Neural cell (in vitro differentiated cells): ENCODE data around the gene TNFRSF13B. TPM values are rescaled to one million over a fixed set of nuclear protein-coding genes. Genes with fewer than 3 reads are reported as not detected.

Experiments
- H2AFZ ChIP-seq: fragments of 200-600, 300-800 bp; sonication (generic), shearing (Covaris generic); 2 replicates; pipeline ENCODE4 v1.6.0; 2014; ENCODE audit warnings: low read depth, mild to moderate bottlenecking, antibody characterized with exemption, low read length, moderate library complexity
- H3F3A ChIP-seq: fragments of 200-600 bp; shearing (Covaris generic); 2 replicates; pipeline ENCODE4 v1.6.1; 2016; ENCODE audit warnings: mild to moderate bottlenecking, moderate library complexity, mixed read lengths, antibody characterized with exemption, low read length; ENCODE audit not compliant: insufficient read depth, poor library complexity, severe bottlenecking
- H3K27ac ChIP-seq: fragments of 200-600, 300-800 bp; sonication (generic), shearing (Covaris generic); 2 replicates; pipeline ENCODE4 v1.5.1; 2014; ENCODE audit warnings: mild to moderate bottlenecking, low read length, moderate library complexity
- H3K27me3 ChIP-seq: fragments of 300-800, 200-600 bp; sonication (generic), shearing (Covaris generic); 2 replicates; pipeline ENCODE4 v1.6.0; 2014; ENCODE audit warnings: mild to moderate bottlenecking, low read depth, low read length, moderate library complexity; ENCODE audit not compliant: insufficient read depth
- H3K36me3 ChIP-seq: fragments of 300-800, 200-600 bp; sonication (generic), shearing (Covaris generic); 2 replicates; pipeline ENCODE4 v1.5.1; 2014; ENCODE audit warnings: mild to moderate bottlenecking, antibody characterized with exemption, low read length, moderate library complexity; ENCODE audit not compliant: insufficient read depth
- H3K4me2 ChIP-seq: fragments of 300-800, 200-600 bp; sonication (generic), shearing (Covaris generic); 2 replicates; pipeline ENCODE4 v1.6.0; 2014; ENCODE audit warnings: mild to moderate bottlenecking, low read length
- H3K4me3 ChIP-seq: fragments of 300-800, 200-600 bp; sonication (generic), shearing (Covaris generic); 2 replicates; pipeline ENCODE4 v1.5.1; 2014; ENCODE audit warnings: mild to moderate bottlenecking, low read length, moderate library complexity
- H3K79me2 ChIP-seq: fragments of 200-600 bp; shearing (Covaris generic); replicated peaks from 2 replicates; pipeline ENCODE4 v1.6.0; 2014; ENCODE audit warnings: mild to moderate bottlenecking, low read length, moderate library complexity; ENCODE audit not compliant: insufficient read depth
- H3K9ac ChIP-seq: fragments of 300-800, 200-600 bp; sonication (generic), shearing (Covaris generic); 2 replicates; pipeline ENCODE4 v1.6.1; 2016; ENCODE audit warnings: mild to moderate bottlenecking, low read length, mixed read lengths
- H3K9me2 ChIP-seq: fragments of 200-600 bp; shearing (Covaris generic); 2 replicates; pipeline ENCODE4 v1.6.1; 2016; ENCODE audit warnings: mild to moderate bottlenecking, low read length, mixed read lengths; ENCODE audit not compliant: insufficient read depth
- H3K9me3 ChIP-seq: fragments of 200-600, 300-800 bp; sonication (generic), shearing (Covaris generic); 2 replicates; pipeline ENCODE4 v1.6.1; 2016; ENCODE audit warnings: mild to moderate bottlenecking, mixed run types, low read length, moderate library complexity, mixed read lengths
- H4K20me1 ChIP-seq: fragments of 200-600 bp; shearing (Covaris generic); 2 replicates; pipeline ENCODE4 v1.6.1; 2016; ENCODE audit warnings: mild to moderate bottlenecking, mixed run types; ENCODE audit not compliant: insufficient read depth
- EP300 ChIP-seq: fragments of 450-650 bp; conservative IDR thresholded peaks from 2 replicates; pipeline ENCODE4 v1.6.1; 2014; ENCODE audit warnings: antibody characterized with exemption, mild to moderate bottlenecking, moderate library complexity; ENCODE audit not compliant: poor library complexity, severe bottlenecking
- EZH2 ChIP-seq: fragments of 200-600, 300-800 bp; shearing (Covaris generic), sonication (generic); IDR thresholded peaks from 2 replicates; pipeline ENCODE4 v1.6.1; 2014; ENCODE audit warnings: antibody characterized with exemption, low read length, borderline replicate concordance, mild to moderate bottlenecking; ENCODE audit not compliant: insufficient read depth, poor library complexity, severe bottlenecking
- MXI1 ChIP-seq: fragments of 450-650 bp; conservative IDR thresholded peaks from 2 replicates; pipeline ENCODE4 v1.6.1; 2014; ENCODE audit warnings: antibody characterized with exemption, mild to moderate bottlenecking; ENCODE audit not compliant: poor library complexity, severe bottlenecking
- POLR2AphosphoS5 ChIP-seq: IDR thresholded peaks from 2 replicates; pipeline ENCODE4 v1.6.1; 2012
- RAD21 ChIP-seq: fragments of 450-650 bp; conservative IDR thresholded peaks from 2 replicates; pipeline ENCODE4 v1.6.1; 2014; ENCODE audit warnings: antibody characterized with exemption, mild to moderate bottlenecking, moderate library complexity
- SMC3 ChIP-seq: fragments of 450-650 bp; conservative IDR thresholded peaks from 2 replicates; pipeline ENCODE4 v1.6.1; 2014; ENCODE audit warnings: antibody characterized with exemption, mild to moderate bottlenecking, moderate library complexity; ENCODE audit not compliant: poor library complexity
- TAF1 ChIP-seq: IDR thresholded peaks from 2 replicates; pipeline ENCODE4 v1.6.1; 2012; ENCODE audit warnings: low read depth
- polyA plus RNA-seq: library from polyadenylated mRNA; depleted of rRNA; stranded (reverse); fragments of >200 nt; gene quantifications from 2 replicates; pipeline ENCODE4 v1.2.3, GENCODE V29; 2014
- TF ChIP-seq, protein P1 (sequence below): IDR thresholded peaks from 2 replicates; pipeline ENCODE4 v1.6.1; 2012; ENCODE audit warnings: borderline replicate concordance
- TF ChIP-seq, protein P2 (sequence below): fragments of 450-650 bp; IDR thresholded peaks from 2 replicates; pipeline ENCODE4 v1.5.1; 2014; ENCODE audit warnings: antibody characterized with exemption, mild to moderate bottlenecking, moderate library complexity; ENCODE audit not compliant: poor library complexity, severe bottlenecking

TNFRSF13B gene
- polyA plus RNA-seq, 1 donor from 2014 or later = not detected

DNA sequence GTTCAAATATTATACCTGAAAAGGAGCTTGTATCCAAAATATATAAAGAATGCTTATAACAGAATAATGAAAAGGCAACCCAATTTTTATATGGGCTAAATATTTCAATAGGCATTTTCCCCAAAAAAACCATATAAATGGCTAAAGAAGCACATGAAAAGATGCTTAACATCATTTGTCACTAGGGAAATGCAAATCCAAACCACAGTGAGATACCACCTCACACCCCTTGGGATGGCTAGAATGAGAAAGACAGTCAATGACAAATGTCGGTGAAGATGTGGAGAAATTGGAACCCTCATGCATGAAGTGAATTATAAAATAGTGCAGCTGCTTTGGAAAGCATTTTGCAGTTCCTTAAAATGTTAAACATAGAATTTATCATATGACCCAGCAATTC, 3.1 kb downstream of the TNFRSF13B start:
- Histone ChIP-seq H4K20me1 (no peaks in the 10 kb centered on the region), H3K9me2 (no peaks in the 10 kb centered on the region), H2AFZ (no peak overlapping the region), H3K27ac (no peak overlapping the region), H3K4me2 (no peak overlapping the region), H3K9me3 (no peaks in the 10 kb centered on the region), H3K4me3 (no peak overlapping the region), H3K9ac (no peak overlapping the region), H3K79me2 (no peaks in the 10 kb centered on the region), H3K27me3 (no peaks in the 10 kb centered on the region), H3K36me3 (no peaks in the 10 kb centered on the region), H3F3A (no peaks in the 10 kb centered on the region)
- TF ChIP-seq TAF1 (no peak), RAD21 (no peak), SMC3 (no peak), EP300 (no peak), EZH2 (no peak), MXI1 (no peak), POLR2AphosphoS5 (no peak)
- TF ChIP-seq, protein P1, sequence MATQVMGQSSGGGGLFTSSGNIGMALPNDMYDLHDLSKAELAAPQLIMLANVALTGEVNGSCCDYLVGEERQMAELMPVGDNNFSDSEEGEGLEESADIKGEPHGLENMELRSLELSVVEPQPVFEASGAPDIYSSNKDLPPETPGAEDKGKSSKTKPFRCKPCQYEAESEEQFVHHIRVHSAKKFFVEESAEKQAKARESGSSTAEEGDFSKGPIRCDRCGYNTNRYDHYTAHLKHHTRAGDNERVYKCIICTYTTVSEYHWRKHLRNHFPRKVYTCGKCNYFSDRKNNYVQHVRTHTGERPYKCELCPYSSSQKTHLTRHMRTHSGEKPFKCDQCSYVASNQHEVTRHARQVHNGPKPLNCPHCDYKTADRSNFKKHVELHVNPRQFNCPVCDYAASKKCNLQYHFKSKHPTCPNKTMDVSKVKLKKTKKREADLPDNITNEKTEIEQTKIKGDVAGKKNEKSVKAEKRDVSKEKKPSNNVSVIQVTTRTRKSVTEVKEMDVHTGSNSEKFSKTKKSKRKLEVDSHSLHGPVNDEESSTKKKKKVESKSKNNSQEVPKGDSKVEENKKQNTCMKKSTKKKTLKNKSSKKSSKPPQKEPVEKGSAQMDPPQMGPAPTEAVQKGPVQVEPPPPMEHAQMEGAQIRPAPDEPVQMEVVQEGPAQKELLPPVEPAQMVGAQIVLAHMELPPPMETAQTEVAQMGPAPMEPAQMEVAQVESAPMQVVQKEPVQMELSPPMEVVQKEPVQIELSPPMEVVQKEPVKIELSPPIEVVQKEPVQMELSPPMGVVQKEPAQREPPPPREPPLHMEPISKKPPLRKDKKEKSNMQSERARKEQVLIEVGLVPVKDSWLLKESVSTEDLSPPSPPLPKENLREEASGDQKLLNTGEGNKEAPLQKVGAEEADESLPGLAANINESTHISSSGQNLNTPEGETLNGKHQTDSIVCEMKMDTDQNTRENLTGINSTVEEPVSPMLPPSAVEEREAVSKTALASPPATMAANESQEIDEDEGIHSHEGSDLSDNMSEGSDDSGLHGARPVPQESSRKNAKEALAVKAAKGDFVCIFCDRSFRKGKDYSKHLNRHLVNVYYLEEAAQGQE = no peak
- TF ChIP-seq, protein P2, sequence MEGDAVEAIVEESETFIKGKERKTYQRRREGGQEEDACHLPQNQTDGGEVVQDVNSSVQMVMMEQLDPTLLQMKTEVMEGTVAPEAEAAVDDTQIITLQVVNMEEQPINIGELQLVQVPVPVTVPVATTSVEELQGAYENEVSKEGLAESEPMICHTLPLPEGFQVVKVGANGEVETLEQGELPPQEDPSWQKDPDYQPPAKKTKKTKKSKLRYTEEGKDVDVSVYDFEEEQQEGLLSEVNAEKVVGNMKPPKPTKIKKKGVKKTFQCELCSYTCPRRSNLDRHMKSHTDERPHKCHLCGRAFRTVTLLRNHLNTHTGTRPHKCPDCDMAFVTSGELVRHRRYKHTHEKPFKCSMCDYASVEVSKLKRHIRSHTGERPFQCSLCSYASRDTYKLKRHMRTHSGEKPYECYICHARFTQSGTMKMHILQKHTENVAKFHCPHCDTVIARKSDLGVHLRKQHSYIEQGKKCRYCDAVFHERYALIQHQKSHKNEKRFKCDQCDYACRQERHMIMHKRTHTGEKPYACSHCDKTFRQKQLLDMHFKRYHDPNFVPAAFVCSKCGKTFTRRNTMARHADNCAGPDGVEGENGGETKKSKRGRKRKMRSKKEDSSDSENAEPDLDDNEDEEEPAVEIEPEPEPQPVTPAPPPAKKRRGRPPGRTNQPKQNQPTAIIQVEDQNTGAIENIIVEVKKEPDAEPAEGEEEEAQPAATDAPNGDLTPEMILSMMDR = no peak

DNA sequence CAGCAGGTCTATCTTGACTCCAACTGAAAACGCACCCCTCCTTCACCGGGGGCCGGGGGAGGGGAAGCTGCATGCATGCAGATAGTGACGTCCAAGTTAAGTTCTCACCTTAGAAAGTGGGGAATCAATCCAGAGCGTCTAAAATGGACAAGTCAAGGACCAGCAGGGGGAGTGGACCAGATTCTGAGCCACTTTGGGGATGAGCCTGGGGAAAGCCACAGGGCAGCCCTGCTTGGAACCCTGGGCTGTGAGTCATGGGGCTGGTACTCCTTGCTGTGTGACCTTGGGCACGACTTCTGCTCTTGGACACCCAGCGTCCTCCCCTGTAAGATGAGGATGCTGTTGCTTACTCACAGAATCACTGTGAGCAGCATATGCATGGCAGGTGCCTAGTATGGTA, 9.1 kb downstream of the TNFRSF13B start:
- Histone ChIP-seq H3K9me2 (no peaks in the 10 kb centered on the region), H3K36me3 (no peaks in the 10 kb centered on the region), H3K27me3 (no peaks in the 10 kb centered on the region), H3F3A (no peaks in the 10 kb centered on the region), H3K27ac (no peak overlapping the region), H3K4me2 (no peak overlapping the region), H3K9me3 (no peaks in the 10 kb centered on the region), H2AFZ (no peak overlapping the region), H3K4me3 (no peak overlapping the region), H3K9ac (no peak overlapping the region), H3K79me2 (no peaks in the 10 kb centered on the region), H4K20me1 (no peaks in the 10 kb centered on the region)
- TF ChIP-seq EP300 = no peak
- TF ChIP-seq, protein P1 = no peak
- TF ChIP-seq MXI1 = no peak
- TF ChIP-seq, protein P2 = no peak
- TF ChIP-seq POLR2AphosphoS5 = no peak
- TF ChIP-seq EZH2 = no peak
- TF ChIP-seq RAD21 = no peak
- no peak for TF ChIP-seq TAF1
- TF ChIP-seq SMC3 = no peak
